Measurements from ENCODE around the gene NUCB1.

Gene NUCB1

DNA sequence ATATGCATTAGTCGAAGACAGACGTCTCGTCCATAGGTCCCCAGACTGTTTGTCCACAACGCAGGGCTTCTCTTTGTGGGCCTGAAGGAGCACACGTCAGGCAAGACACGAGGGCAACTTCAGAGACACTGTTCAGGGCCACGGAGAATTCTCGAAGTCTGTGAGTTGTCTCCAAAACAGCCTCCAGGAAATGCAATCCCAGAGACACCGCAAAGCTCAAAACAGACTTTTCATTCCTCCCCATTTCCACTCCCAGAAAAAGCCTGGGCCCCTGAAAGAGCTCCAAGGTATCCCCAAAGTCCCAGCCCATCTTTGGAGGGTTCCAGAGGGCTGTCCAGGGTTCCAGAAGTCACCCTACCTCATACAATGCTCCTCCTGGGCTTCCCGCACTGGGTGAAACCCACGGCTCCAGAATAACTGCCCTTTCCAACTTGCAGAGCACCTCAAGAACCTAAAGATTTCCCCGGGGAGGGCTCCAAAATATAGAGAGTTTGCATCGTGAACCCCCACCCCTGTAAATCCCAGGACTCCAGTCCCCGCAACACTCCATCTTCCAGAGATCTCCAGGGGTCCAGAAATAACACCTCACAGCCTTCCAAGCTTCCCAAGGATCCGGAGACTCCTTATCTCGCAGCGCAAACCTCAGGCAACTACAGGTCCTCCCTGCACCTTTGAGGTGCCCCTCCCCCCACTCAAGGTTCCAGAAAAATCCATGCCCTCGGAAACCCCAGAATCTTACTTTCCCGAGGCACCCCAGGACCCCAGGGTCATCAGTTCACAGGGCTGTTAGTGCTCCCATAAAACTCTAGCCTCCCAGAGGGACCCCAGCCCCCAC is 64.3 kb downstream of the NUCB1 start:
- DNase-seq = no peak

DNA sequence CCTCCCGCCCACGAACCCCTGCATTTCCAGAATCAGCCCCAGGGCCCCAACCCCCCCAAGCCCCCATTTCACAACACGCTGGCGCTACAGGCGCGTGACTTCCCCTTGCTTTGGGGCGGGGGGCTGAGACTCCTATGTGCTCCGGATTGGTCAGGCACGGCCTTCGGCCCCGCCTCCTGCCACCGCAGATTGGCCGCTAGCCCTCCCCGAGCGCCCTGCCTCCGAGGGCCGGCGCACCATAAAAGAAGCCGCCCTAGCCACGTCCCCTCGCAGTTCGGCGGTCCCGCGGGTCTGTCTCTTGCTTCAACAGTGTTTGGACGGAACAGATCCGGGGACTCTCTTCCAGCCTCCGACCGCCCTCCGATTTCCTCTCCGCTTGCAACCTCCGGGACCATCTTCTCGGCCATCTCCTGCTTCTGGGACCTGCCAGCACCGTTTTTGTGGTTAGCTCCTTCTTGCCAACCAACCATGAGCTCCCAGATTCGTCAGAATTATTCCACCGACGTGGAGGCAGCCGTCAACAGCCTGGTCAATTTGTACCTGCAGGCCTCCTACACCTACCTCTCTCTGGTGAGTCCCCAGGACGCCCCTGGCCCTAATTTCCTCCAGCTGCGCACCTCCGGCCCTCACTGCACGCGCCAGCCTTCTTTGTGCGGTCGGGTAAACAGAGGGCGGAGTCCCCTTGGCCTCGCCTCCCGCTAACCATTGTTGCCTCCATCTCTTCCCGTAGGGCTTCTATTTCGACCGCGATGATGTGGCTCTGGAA is 65.1 kb downstream of the NUCB1 start, which contains the start of gene FTL:
TSS of gene FTL (plus strand) at position 270 of the 766 bp plus-strand sequence. CDS start at position 469, 199 bp downstream.
- peak; percentile 74 for DNase-seq

DNA sequence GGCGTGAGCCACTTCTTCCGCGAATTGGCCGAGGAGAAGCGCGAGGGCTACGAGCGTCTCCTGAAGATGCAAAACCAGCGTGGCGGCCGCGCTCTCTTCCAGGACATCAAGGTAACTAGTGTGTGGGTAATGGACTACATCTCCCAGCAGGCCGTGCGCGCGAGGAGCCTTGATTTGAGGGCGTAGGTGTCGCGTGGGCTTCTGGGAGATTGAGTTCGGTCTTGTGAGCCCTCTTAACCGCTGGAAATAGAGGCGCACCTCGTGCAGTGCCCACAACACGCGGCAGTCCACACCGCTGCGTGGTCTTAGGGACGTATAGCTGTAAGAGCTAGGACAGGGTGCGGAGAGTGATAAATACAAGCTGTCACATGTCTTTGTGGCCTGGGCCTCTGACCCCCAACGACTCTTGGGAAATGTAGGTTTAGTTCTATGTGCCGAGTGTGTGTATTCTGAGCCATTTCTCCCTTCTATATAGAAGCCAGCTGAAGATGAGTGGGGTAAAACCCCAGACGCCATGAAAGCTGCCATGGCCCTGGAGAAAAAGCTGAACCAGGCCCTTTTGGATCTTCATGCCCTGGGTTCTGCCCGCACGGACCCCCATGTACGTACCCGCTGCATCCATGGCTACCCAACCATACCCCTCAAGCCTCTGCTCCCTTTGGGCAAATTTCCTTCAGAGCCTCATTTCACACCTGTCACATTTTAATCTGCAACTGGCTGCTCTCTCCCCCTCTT is 65.9 kb downstream of the NUCB1 start:
- DNase-seq = peak; percentile 63

DNA sequence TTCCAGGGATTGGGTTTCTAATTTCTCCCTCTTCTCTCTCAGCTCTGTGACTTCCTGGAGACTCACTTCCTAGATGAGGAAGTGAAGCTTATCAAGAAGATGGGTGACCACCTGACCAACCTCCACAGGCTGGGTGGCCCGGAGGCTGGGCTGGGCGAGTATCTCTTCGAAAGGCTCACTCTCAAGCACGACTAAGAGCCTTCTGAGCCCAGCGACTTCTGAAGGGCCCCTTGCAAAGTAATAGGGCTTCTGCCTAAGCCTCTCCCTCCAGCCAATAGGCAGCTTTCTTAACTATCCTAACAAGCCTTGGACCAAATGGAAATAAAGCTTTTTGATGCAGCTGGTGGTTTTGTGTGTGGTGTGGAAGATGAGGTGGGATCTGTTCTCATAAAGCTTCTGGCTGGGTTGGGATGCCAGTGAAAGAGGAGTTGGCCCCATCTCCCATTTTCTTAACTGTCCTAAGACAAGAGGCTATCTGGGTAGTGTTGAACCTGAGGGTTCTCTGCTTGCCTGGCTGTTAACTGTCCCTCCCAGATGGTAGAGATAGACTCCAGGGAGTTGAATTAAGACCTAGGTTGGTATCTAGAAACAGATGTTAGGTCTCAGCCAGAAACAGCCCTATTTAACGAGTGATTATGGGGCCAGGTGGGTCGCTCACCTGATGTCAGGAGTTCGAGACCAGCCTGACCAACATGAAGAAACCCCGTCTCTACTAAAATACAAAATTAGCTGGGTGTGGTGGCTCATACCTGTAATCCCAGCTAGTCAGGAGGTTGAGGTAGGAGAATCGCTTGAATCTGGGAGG is 66.6 kb downstream of the NUCB1 start:
- no peak for DNase-seq

DNA sequence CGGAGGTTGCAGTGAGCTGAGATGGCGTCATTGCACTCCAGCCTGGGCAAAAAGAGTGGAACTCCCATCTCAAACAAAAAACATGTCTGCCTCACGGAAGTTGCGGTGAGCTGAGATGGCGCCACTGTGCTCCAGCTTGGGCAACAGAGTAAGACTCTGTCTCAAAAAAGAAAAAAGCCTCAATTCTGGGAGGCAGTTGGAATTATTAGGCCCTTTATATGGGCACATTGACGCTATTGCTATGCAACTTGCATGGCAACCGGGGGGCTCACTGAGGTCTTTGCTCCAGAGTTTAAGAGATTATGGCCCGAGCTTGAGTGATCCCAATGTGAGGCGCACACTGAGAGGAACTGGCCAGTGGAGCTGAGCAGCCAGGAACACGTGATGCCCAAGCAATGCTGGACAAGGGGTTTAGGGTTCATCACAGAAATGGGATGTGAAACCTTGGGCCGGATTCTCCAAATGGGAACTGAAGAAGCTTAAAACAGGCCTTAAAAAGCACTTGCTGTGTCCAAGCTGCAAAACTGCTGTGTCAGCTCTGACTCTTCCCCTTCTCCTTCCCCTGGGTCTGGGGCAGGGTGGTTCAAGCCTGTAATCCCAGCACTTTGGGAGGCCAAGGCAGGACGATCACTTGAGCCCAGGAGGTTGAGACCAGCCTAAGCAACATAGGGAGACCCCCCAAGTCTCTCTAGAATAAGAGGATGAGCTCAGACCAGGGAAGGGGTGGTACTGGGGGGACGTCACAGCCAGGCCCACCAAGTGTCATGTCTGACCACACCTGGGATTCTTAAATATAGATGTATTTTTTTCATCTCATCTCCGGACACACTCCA is 67.5 kb downstream of the NUCB1 start:
- no peak for DNase-seq

DNA sequence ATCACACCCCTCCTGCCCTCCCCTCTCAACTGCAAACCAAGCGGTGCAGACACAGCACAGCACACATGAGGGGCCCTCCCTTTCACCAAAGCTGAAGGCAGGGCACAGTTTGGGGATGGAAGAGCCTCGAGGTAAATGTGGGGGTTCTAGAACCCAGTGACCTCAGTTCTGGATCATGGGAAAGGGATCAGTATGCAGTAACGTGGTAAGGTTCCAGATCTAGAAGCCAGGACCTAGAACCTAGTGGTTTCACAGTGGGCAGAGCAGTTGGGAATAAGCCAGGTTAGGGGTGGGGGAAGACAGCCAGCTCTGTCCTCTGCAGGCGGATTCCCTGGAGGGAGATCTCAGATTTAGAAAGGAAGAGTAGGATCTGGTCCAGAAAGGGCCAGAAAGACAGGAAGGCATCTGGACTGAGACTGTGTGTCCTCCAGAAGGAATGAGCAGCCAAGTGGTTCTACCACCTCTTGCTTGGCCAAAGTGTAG is 68.1 kb downstream of the NUCB1 start:
- no peak for DNase-seq

DNA sequence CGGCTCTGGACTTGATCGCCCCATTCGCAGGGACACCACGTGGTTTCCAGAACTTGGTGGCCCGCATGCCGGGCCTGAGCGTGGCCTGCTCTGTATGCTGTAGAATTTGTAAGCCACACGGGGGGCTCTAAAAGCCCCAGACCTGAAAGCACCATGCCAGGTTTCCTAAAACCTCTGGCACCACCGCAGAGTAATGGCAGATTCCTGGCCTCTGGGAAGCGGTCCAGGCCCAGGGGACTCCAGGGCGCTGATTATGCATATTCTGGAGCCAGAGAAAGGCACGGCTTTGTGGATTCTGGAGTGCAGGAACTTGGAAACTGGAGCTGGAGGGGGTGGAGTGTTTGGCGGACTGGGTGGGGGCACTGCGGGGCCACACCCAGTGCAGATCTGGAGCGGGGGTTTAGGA is 68.7 kb downstream of the NUCB1 start:
- DNase-seq = no peak

DNA sequence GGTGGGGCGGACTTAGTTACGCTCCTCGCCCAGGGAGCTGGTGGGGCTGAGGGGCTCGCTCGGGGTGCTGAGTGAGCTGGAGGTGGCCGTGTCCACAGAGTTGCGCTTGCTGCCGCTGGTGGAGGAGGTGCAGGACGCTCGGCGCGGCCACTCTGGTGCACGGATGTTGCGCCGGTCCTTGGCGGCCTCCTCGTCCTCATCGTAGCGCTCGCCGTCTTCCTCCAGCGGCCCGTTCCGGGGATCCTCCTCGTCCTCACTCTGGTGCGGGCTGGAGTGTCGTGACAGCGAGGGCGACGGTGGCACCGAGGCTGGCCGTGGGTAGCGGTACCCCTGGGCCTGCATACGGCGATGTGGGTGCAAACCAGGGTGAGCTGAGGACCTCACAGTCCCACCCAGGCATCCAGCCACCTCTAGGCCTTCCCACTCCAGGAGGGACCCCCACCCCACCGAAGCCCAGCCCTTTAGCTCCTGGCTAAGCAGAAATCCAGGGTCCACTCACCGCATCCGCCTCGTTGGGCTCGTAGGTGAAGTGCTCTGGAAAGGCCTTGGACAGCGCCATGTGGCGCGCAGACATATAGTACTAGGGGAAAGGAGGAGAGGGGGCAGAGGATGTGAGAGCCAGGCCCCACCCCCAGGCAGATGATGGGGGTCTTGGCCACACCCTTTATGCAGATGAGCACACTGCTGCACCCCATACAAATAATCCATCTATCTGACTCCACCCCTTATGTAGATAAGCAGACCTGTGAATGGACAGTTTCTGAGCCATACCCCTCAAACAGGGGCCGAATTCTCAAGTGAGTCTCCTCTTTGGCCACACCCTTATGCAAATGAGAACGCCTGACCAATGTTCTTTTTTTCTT is 69.4 kb downstream of the NUCB1 start:
- no peak for DNase-seq

DNA sequence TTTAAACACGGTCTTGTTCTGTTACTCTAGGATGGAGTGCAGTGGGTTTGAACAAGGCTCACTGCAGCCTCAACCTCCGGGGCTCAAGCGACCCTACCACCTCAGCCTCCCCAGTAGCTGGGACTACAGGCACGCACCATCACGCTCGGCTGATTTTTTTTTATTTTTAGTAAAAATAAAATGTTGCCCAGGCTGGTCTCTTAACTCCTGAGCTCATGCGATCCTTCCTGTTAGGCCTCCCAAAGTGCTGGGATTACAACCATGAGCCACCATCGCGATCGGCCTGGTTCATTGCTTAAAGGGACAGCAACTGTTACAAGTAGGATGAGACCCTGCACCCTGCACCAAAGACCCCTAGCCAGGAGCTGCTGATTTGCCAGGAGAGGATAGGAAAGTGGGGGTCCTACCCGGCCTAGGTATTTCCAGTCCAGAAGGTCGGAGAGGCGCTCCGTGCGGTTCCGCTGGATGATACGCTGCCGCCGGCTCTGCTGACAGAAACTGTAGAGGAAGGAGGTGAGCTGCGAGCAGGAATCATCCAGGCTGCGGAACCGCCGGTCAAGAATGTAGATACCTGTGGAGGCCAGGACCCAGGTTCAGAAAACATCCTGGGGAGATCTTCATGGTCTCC is 70.1 kb downstream of the NUCB1 start:
- no peak for DNase-seq

DNA sequence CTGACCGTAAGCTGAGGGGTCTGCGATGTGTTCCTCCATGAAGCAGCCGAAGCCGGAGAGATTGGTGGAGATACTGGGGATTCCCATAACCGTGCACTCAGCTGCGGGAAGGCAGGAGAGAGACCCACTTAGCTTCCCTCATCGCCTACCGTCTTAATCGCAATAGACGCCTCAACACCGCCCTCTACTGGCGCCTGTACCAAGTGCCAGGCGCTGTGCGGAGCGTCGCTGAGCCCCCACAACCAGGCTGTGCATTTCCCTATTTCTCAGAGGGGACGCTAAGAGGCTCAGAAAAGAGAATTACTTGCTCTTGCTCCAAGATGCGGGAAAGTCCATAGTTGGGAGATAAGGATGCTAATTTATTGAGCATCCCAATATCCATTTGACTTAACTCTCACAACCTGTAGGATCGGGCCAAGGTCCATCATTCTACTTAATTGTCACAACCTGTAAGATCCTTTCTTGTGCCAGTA is 70.8 kb downstream of the NUCB1 start:
- DNase-seq = peak; percentile 65
